ENCODE data around the gene PLXNA1. TPM values are rescaled to one million over a fixed set of nuclear protein-coding genes. Genes with fewer than 3 reads are reported as not detected.

Gene PLXNA1
- polyA plus RNA-seq, 4 donors = 26.3 to 31.4 (median 30.0) TPM

- DNase-seq (ENCODE audit: low read depth in 4 of 4, low spot score in 3 of 4) = no peak
Measured at GRCh38 chr3:126999383-126999782, 16.5 kb downstream of the PLXNA1 start.

GRCh38 chr3:127000119-127000518 is 17.2 kb downstream of the PLXNA1 start:
- no peak for DNase-seq (ENCODE audit: low read depth in 4 of 4, low spot score in 3 of 4)

GRCh38 chr3:127000761-127001160 is 17.8 kb downstream of the PLXNA1 start:
- no peak for DNase-seq (ENCODE audit: low read depth in 4 of 4, low spot score in 3 of 4)

- DNase-seq (ENCODE audit: low read depth in 4 of 4, low spot score in 3 of 4) = no peak
Measured at GRCh38 chr3:127001486-127002194, 18.7 kb downstream of the PLXNA1 start.

DNA sequence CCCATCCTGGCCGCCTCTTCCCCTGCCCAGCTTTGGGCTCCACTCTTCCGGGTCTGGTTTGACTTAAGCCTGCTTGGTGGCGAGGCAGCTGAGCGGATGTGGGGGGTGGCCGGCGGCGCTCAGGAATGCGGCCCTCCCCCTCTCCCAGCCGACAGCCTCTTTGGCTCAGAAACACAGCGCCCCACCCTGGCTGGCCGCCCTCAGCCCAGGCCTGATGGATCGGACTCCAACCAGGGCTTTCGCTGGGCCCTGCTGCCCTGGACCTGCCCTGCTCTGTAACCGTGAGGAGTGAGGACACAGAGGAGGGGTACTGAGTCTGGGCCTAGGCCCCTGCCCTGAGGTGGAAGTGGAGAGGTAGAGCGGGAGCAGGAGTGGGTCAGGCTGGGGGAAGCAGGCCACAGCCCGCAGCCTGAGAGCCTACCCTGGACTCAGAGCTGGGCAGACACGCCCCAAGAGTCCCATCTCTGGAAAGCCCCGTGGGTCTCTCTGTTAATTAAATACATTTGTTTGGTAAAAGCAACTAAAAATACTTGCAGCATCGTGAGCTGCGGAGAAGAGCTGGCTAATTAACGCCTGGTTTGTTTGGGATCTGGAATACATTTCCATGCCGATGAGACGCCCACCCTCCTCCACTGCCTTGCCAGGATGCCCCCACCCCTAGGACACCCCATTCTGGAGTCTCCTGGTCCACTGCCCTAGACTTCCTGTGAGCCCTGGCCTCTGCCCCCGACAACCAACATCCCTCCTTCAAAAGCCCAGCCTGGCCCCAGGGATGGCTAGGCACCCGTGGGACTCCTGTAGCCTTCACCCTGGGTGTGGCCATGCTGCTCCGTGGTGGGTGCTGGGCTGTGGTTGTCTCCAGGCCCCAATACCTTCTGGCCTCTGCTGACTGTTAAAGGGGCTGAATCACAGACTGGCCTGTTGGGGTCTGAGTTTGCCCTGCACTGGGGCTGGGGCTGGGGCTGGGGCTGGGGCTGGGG is 19.6 kb downstream of the PLXNA1 start:
- DNase-seq (ENCODE audit: low read depth in 4 of 4, low spot score in 3 of 4) = peak; percentile 68 to 77 (median 72)

DNA sequence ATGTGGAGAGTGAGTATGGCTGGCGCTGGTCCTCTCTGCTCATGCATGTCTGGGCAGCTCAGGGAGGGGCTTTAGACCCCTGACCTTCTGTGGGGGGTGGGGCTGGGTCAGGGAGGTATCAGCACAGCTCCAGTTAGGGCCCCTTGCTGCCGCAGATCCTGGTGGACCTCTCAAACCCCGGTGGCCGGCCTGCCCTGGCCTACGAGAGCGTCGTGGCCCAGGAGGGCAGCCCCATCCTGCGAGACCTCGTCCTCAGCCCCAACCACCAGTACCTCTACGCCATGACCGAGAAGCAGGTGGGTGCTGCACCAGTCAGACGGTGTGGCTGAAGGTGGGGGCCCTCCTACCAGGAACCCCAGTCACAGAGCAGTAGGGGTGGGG is 20.2 kb downstream of the PLXNA1 start:
- DNase-seq (ENCODE audit: low read depth in 4 of 4, low spot score in 3 of 4) = no peak

DNA sequence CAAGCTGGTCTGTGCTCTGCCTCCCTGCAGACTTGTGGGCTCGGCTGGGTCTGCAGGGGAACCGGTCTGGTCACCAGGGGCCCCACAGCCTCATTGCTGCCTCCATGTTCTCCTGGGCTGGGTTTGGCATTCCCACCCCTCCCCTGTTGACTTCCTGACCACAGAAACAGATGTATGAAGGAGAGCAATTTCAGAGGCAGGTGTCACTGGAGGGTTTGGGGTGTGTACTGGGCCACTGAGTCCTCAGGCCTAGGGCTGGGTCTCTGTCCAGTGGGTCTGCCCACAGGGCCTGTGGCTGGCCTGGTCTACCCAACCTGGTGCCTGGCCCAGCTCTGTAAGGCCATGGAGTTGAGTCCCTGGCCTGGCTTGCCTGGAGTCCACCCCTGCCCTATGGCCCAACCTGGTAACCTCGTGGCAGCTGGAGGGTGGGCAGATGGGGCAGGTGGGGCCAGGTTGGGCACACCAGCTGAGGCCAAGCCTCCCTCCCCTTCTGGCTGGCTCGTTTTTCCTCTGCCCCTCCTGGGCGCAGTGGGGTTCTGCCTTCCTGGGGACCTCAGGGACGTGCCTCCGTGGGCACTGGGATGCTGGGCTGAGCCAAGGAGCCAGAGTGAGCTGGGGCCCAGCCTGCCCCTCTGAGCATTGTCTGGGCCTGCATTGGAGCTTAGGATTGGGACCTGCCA is 20.8 kb downstream of the PLXNA1 start:
- DNase-seq (ENCODE audit: low read depth in 4 of 4, low spot score in 3 of 4) = no peak

DNA sequence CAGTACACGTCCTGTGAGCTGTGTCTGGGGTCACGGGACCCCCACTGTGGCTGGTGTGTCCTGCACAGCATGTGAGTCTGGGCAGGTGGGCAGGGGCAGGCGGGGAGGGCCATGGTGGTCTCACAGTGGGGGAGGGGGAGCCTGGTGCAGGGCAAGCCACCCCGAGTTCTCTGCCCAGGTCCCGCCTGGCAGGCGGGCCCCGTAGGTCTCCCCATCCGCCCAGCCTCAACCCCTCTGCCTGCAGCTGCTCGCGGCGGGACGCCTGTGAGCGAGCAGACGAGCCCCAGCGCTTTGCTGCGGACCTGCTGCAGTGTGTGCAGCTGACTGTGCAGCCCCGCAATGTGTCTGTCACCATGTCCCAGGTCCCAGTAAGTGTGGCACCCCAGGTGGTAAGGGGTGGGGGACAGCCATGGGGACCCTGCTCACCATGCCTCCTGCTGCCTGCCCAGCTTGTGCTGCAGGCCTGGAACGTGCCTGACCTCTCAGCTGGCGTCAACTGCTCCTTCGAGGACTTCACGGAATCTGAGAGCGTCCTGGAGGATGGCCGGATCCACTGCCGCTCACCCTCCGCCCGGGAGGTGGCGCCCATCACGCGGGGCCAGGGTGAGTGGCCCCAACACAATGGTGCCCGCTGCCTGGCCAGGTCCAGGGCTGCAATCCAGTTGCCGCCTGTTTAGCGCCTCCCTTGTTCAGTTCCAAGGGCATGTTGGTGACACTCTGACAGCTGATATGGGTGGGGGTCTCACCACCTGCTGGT is 21.9 kb downstream of the PLXNA1 start:
- no peak for DNase-seq (ENCODE audit: low read depth in 4 of 4, low spot score in 3 of 4)

GRCh38 chr3:127005864-127006500 is 23.1 kb downstream of the PLXNA1 start:
- no peak for DNase-seq (ENCODE audit: low read depth in 4 of 4, low spot score in 3 of 4)

- DNase-seq (ENCODE audit: low read depth in 4 of 4, low spot score in 3 of 4) = no peak
Measured at GRCh38 chr3:127006781-127007436, 24.0 kb downstream of the PLXNA1 start.

- DNase-seq (ENCODE audit: low read depth in 4 of 4, low spot score in 3 of 4) = no peak
Measured at GRCh38 chr3:127008236-127008635, 25.3 kb downstream of the PLXNA1 start.

- no peak for DNase-seq (ENCODE audit: low read depth in 4 of 4, low spot score in 3 of 4)
Measured at GRCh38 chr3:127009531-127009930, 26.6 kb downstream of the PLXNA1 start.

- DNase-seq (ENCODE audit: low read depth in 4 of 4, low spot score in 3 of 4) = no peak
Measured at GRCh38 chr3:127011270-127011992, 28.5 kb downstream of the PLXNA1 start.

GRCh38 chr3:127012091-127012490 is 29.2 kb downstream of the PLXNA1 start:
- no peak for DNase-seq (ENCODE audit: low read depth in 4 of 4, low spot score in 3 of 4)

DNA sequence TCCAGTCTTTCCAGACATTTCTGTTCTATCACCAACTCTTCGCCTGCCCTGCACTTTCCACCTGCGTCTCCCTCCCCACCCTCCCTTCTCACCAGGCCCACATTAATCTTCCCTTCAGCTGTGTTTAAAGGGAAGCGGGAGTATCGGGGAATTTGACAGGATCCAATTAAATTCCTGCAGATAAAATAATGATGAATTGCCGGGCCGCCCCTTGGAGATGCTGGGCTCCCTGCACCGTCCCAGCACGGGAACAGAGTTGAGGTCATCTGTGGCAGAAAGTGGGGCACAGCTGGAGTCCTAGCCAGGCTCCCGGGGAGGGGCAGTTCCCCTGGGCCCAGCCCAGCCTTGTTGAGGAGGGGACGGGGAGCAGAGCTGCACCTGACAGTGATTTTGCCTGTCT is 30.3 kb downstream of the PLXNA1 start:
- DNase-seq (ENCODE audit: low read depth in 4 of 4, low spot score in 3 of 4) = no peak

- DNase-seq (ENCODE audit: low read depth in 4 of 4, low spot score in 3 of 4) = no peak
Measured at GRCh38 chr3:127013758-127014535, 31.0 kb downstream of the PLXNA1 start.

DNA sequence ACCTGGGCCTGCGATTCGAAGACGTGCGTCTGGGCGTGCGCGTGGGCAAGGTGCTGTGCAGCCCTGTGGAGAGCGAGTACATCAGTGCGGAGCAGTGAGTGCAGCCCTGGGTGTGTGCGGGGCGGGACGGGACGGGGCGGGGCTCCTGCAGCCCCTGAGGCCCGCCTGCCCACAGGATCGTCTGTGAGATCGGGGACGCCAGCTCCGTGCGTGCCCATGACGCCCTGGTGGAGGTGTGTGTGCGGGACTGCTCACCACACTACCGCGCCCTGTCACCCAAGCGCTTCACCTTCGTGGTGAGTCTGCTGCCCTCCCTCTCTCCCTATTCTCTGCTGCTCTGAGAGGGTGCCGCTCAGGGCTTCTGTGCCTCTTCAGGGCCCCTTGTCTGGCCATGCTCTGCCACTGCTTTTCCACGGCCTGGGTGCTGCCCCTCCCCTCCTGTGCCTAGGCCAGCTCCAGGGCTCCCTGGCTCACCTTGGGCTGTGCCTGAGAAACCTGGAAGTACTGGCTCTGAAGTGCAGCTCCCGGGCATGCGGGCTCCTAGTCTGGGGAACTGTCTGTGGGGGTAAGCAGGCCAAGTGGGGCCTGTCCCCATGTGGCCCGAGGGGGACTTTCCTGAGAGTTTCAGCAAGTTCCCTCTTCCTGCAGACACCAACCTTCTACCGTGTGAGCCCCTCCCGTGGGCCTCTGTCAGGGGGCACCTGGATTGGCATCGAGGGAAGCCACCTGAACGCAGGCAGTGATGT is 31.8 kb downstream of the PLXNA1 start:
- DNase-seq (ENCODE audit: low read depth in 4 of 4, low spot score in 3 of 4) = no peak
